OCI-LY7 (cell line): ENCODE data around the gene CRHBP.

ENCODE experiments used
- EZH2phosphoT487 ChIP-seq: fragments of 200-600 bp; sonication (generic); IDR thresholded peaks from 2 replicates; pipeline ENCODE4 v1.6.1; 2018; ENCODE audit warnings: low read depth, borderline replicate concordance, mild to moderate bottlenecking, mixed run types, antibody characterized with exemption, low read length, moderate library complexity, mixed read lengths
- TF ChIP-seq, protein P1 (sequence below): fragments of 200-600 bp; sonication (generic); conservative IDR thresholded peaks from 2 replicates; pipeline ENCODE4 v1.5.1; 2014; ENCODE audit warnings: mild to moderate bottlenecking, antibody characterized with exemption, low read length, moderate library complexity, mixed read lengths

DNA sequence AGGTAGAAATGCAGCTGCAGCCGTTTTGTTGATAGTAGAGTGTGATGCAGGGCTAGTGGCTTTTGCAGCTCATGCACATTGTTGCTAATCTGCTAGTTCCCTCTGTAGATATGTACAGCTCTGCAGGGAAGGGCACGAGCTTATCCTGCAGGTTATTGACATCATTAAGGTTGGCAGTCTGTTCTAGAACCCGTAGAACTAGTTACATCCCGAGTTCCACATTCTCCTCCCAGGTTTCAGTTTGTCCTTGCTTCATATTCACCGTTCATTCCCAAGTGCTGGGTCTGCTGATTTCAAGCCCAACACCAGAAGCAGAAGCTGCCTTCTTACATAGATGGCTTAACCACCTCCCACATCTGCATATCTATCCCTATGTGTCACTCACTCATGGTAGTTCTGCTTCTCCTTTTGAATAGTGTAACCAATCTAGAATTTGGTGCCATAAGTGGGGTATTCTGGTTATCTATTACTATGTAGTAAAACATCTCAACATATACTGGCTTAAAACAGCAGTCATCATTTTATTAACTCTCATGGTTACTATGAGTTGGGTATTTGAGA lies 38.1 kb downstream of the CRHBP start:
- TF ChIP-seq, protein P1, sequence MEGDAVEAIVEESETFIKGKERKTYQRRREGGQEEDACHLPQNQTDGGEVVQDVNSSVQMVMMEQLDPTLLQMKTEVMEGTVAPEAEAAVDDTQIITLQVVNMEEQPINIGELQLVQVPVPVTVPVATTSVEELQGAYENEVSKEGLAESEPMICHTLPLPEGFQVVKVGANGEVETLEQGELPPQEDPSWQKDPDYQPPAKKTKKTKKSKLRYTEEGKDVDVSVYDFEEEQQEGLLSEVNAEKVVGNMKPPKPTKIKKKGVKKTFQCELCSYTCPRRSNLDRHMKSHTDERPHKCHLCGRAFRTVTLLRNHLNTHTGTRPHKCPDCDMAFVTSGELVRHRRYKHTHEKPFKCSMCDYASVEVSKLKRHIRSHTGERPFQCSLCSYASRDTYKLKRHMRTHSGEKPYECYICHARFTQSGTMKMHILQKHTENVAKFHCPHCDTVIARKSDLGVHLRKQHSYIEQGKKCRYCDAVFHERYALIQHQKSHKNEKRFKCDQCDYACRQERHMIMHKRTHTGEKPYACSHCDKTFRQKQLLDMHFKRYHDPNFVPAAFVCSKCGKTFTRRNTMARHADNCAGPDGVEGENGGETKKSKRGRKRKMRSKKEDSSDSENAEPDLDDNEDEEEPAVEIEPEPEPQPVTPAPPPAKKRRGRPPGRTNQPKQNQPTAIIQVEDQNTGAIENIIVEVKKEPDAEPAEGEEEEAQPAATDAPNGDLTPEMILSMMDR: no peak
- no peak for TF ChIP-seq EZH2phosphoT487
